GM18499 (cell line): ENCODE results near the gene FRAS1.
"Not testable (repeated sequence)": the region's sequence is repeated elsewhere in the genome, so short reads cannot be mapped to it uniquely, and the experiment has no call there.

Experiments used
- ATAC-seq: cut with Tn5 transposase; IDR thresholded peaks from one replicate; pipeline ENCODE4 v1.9.1; 2021; ENCODE audit warnings: moderate number of reproducible peaks; ENCODE audit not compliant: insufficient read depth, unreplicated experiment

FRAS1 gene

DNA sequence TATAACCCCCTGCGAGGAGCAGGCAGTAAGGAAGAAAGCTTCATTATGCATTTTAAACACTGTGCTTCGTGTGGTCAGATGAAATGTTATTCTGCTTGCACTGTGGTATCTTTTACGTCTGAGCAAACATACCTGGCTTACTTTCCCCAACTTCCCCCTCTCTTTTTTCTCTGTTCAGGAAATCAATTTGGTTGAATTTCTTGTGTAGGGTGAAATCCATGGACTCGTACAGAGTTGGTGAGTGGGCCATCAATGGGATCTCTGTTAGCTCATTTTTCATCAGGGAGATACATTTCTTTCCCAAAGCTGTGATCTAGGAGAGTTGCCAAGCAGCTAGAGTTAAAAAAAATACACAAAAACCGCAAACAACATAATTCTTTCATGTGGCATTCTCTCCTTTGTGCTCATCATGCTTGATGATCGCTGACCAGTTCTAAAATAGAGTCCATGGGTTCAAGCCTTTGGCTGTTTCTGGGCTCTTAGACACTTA, 98.5 kb downstream of the FRAS1 start:
- no peak for ATAC-seq

DNA sequence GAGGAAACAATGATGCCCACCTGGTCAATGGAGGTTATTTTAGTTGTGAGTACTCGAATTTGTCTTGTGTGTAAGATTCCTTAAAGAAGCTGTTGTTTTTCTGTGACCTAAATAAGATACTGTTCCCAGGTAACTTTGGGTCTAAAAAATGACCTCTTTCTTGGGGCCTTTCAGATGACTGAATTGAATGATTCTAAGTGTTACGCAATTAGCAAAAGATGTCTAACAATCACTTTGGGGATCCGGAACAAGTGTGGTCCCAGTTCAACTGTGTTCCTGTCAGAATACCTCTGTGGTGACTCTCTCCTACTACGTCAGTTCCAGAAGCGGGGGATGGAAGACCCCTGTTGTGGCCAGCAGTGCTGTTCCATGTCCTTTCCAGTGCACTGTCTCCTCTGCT, 99.4 kb downstream of the FRAS1 start:
- ATAC-seq: no peak

DNA sequence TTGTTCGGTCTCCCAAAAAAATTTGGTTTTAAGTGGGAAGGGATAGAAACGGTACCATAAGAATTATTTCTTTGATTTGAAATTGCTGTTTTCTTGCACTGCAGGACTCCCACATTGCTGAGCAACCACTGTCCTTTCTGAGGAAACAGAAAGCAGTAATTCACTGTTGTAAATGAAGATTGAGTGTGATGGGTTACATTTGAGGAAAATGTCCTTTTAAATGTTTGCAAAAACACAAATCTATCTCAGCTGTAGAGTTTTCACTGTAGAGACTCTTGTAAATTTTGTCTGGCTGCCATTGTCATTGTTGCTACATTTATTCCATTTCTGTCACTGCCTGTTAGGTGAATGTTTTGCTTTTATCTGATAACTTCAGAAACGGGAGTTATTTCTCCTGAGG, 105.2 kb downstream of the FRAS1 start:
- no peak for ATAC-seq

DNA sequence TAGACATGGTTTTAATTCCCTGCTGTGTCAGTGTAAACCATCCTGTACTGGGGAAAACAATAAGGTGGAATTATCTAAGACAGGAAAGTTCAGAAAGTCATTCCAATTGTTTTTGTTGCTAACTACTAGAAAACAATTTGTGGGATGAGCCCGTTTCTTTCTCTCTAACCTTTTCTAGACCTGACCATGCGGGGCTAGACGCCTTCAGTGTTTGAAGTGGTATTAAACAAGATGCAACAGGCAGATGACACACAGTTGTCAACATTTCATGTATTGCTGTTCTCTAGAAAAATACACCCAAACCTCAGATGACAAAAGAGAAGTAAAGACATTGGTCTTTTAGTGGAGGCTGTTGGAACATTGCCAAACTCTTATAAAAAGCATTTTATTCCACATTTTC, 105.7 kb downstream of the FRAS1 start:
- ATAC-seq: no peak

DNA sequence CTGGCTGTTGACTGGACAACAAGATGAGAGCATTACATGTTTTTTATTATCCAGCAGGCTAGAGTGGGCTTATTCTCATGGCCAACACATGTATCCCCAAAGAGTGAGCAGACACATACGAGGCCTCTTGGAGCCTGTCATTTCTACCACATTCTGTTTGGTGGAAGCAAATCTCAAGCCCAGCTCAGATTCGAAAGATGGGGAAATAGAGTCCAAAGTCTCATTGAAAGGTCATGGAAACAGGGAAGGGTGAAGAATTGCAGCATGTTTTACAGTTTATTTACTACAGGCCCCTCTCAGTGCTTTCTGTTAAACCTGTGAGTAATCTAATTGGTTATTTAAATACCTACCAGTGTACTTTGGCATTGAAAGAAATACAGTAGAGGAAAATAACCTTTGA, 108.6 kb downstream of the FRAS1 start:
- no peak for ATAC-seq

DNA sequence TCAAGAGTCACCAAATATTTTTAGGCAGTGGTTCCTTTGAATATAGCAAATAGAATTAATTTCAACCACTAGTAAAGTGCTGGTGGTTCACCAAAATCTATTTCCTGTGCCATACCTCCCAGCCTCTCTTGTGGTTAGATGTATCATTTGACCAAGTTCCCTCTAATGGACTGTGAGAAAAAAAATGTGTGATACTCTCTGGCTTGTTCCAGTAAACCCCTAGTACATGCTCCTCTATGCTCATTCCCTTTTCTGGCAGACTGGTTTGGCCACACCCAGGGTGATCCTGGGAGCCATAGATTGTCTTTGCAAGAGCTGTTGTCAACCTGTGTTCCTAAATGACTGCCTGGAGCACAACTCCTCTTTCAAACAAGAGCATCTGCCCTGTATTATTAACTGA, 109.5 kb downstream of the FRAS1 start:
- no peak for ATAC-seq

DNA sequence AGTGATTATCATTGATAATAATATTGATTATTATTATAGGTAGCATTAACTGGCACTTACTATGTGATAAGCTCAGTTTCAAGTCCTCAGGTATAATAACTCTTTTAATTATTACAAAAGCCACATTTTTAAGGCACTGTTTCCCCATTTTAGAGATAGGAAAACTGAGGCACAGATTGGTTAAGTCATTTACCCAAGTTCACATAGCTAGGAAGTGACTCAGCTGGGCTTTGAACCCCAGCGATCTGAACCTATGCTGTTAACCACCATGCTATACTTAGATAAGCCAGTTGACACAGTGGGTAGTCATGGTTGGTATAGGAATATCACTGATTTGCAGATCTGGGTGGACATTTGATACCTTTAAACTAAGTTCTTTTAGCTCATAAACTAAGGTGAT, 110.4 kb downstream of the FRAS1 start:
- no peak for ATAC-seq

DNA sequence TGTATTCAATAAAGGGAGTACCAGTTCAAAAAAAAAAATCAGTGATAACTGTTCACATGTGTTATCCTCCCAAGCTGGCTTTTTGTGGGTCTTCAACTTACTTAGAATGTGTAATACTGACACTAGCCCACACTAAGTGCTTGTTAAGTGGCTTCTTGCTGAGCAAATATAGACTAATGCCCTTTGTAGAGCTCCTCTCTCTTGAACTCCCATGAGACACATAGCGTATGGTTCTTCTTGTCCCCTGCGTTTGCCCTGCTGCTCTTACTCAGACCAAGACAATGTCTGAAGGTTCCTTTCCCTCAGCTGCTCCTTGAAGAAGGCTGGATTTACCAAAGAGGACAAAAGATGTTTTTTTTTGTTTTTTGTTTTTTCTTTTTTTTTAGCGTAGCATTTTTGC, 110.9 kb downstream of the FRAS1 start:
- ATAC-seq: no peak

DNA sequence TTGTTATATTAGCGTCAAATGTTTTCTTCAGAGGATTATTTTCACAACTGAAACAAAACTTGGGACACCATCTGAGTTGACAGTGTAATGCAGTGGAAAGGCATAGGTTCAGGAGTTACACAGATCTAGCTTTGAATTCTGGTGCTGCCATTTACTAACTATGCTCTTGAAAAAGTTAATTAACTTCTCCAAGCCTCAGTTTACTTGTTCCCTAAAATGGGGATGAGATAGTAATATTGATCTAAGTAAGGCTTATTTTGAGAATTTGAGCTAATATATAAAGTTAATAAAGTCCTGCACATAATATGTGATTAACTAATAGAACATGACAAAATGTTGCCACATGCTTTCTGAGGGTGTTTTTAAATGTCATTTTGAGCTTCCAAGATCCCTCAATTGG, 112.6 kb downstream of the FRAS1 start:
- ATAC-seq: no peak

DNA sequence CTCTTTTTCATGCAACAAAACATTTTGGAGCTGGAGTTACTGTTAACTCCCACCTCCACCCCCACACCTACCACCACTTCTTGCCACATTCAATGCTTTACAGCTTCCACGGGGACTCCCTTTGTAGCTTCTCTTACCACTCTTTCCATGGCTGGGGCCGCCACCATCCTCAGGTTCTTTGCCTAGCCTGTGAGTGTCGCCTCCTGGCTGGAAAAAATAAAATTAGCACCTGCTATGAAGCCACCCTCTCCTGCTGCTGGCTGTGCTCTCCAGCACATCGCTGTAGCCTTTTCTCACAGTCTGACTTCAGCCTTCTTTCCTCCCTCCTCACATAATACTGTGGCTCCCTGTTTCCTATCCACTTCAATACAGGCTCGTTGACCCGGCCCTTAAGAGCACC, 114.4 kb downstream of the FRAS1 start:
- no peak for ATAC-seq

DNA sequence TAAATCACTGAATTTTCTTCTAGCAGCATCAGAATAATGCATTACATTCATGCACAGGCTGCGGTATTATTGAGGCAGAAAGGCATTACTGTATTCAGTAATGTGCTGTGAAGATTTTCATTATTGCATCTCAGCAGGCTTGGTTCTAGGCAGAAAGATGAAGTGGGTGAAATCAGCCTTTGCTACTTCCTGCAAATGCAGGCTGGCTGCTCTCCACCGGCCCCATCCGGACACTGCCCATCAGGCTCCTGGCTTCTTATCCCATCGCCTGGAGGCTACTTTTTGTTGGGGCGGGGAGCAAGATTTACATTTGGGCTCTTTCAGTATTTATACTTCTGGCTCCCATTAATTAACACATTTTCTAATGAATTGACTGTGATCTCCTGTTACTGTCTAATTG, 117.8 kb downstream of the FRAS1 start:
- no peak for ATAC-seq

DNA sequence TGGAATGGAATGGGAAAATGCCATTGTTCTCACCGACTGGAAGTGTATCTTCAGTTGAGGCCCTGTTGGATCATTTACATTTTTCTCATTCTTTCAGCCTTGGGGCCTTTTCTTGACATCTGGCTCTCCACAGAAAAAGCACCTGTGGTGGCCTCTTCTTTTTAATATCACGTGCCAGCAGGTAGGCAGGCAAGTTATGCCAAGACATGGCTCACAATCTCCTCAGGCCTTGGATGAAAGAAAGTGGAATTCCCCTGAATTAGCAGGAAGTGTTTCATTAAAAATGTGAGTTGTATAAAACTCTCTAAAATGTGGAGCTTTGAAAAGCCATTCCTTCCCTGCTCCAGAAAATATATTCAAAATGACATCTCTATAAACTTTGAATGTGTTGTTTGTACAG, 122.1 kb downstream of the FRAS1 start:
- no peak for ATAC-seq

DNA sequence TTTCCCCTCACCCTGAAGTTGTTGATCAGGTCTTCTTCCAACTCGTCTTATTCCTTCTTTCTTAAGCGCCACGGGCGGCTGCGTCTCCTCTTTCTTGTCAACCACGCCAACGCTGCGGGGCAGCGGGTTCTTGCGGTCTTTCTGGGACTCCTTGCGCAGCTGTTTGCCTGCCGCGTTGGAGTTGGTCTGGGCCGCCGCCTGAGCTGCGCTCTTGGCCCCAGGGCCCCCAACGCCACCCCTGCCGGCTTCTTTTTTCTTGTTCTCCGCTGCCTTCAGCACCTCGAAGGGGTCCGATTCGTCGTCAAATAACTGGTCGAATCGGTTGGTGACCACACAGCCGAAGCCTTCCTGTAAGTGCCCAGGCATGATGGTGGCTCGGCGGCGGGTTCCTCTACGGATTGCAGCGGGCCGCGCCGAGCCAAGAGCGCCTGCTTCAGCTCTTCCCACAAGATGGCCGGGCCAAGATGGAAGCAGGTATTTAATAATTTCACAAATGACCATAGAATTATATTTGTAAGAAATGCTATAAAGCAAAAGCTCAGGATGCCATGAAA, 124.6 kb downstream of the FRAS1 start:
- ATAC-seq: not testable (repeated sequence)

DNA sequence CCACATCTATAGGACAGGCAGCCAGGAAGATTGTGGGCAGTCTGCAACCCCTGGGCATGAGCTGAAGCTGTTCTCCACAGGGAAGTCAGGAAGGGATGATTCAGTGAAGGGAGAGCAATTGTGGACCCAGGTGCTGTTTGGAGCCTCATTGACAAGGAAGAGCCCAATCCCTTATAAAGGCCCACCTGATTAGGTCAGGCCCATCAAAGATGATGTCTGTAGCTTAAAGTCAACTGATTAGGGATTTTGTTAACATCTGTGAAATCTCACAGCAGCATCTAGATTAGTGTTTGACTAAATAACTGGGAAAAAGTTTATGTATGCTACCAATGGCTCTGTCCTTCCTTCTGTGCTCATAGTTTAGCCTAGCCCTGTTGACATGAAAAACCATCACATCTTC, 127.5 kb downstream of the FRAS1 start:
- ATAC-seq: no peak

DNA sequence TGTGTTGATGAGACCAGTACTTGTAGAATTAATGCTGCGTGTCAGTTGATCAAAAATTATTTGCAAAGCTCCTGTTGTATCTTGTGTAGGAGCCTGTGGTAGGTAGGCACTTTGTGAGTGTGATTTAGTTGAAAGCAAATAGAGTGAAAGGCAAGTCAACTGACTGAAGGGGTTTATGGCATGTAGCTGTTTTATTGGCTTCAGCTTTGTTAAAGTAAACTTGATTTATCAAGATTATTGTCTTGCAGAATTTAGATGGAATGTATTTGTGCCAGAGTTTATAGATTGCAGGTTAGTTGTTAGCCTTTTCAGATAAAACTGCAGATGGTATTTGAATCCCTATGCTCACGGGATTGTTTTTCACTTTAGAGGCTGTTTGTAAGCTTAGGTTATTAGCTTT, 128.0 kb downstream of the FRAS1 start:
- ATAC-seq: no peak

DNA sequence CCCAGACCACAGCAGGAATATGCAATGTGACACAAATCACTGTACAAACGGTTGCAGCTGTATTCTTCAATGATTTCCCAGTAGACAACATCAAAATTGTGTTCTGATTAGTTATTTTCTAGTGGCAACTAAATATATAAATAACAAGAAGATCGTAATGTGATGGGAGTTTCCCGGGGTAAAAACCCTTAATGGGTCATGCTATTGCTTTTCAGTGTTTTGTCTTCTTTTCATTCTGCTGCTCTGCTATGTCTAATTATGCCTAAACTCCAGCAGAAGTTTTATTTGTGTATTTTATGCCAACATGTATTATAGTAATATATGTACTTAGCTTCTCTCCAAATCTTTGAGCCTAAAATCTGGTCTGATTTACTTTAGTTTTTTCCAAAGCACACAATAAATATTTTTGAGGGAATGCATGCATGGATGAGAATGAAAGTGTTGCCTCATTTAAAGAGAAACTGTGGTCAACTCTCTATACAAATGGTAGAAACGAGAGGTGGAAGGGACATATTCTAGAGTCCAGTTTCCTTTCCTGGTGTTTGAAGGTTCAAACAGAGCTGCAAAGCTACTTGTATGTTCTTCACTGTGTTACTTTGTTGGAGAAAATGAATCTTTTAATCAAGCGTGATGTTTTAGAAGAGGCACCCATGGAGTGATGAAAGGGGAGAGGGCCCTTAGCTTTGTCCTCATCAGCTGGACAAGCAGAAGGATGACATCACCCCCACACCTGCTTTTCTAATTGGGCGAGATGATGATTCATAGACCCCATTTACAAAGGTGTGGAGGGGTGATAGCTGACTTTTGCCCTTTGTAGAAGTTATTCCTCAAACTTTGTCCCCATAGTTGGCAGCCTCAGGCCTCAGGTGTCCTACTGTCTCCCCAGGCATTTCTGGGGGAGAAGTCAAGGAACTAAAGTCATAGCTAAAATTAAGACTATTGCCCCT, 129.7 kb downstream of the FRAS1 start:
- no peak for ATAC-seq

DNA sequence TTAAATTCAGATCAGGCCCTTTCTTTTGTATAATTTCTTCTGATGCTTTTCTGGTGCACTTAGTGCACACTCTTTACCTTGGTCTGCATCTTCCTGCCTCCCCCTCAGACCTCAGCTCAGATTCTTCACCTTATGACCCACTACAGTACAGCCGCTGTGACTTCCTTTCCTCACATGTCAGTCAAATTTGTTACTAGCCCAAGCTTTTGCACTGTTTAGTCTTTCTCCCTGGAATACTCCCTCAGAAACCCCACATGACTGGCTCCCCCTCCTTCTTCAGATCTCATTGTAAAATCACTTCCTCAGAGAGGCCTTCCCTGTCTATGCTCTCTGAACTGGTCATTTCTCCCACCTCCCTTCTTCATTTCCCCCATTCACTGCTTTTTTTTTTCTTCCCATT, 132.9 kb downstream of the FRAS1 start:
- ATAC-seq: no peak

DNA sequence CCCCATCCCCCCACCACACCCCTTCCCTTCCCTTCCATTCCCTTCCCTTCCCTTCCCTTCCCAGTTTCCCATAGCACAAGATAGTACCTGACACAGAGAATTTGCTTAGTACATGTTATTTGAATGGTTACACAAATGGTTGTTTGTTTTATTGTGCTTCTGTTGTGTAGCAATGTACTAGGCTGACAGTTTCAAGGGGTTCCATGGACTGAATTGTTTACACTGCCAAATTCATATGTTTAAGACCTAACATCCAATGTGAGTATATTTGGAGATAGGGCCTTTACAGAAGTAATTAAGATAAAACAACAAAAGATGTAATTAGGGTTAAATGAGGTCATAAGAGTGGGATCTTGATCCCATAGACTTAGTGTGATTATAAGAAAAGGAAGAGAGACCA, 133.5 kb downstream of the FRAS1 start:
- ATAC-seq: no peak

DNA sequence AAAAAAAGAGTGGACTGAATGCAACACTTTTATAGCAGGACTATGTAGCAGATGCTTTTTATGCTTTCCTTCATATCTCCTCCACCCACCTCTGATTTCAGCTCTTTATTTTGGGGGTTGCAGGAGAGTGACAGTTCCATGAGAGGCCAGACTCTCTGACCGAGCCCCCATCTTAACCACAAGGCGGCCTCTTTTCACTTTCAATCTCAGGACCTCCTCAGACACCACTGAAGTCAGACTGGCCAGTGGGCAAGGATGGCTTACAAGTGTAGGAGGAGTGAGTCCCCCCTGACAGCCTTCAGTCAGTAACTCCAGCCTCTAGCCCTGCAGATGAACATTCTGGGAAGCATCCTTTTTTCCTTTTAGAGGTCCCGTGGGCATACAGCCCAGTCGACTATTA, 140.8 kb downstream of the FRAS1 start:
- ATAC-seq: no peak

DNA sequence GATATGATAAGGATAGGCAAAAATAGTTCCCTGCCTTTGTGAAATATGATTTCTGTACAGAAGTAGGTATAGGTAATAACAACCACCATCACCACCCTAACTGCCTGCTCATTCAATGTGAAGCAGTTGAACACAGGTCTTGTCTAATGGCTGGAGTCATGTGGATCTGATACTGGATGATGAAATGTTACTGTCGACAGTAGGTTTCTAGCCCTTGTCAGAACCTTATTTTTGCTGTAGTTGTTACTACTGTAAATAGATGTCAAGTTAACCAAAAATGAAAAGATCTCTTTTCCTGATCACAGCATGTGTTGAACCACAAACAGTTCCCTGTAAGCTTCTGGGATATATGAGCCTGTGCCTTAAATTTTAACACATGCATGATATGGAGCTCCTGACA, 142.9 kb downstream of the FRAS1 start:
- no peak for ATAC-seq

DNA sequence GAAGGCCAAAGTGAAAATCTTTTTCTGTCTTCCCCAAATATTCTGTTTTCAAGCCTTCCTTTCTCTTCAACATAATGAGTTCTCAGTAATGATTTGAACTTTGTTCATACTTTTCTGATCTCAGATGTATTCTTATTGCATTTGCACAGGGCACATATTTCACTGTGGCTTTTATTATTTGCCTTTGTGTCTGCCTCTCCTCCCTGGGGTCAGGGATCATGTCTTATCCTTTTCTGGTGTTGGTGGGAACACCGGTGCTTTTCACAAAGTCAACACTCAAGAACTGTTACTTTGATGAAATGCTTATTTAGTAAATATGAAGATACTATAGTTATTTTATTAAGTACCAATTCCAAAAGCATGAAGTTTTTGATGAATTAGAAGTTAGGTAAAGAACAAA, 143.8 kb downstream of the FRAS1 start:
- no peak for ATAC-seq

DNA sequence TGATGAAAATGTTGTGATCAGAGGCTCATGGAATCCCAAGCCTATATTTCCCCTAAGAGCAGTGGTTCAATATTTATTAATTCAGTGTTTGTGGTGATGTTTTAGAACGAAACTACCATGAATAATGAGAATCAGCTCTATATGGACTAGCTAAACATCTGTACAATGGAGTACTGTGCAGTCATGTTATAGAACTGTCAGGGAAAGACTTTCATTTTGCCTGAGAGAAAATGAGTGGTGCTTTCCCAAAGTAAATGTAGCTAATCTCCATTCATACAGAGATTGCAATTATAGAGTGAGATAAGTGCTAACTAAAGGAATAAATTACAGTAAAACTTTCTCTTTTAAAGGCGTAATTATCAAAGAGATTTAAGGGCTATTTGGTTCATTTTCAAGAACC, 147.1 kb downstream of the FRAS1 start:
- no peak for ATAC-seq
